ENCODE results near the gene GPA33. TPM values are rescaled to one million over a fixed set of nuclear protein-coding genes. Genes with fewer than 3 reads are reported as not detected.

Gene GPA33
- total RNA-seq, 3 donors from 2014 or later (not counting 1 experiment from before 2014, with no cell fraction given) = 2.9 to 4.6 (median 4.5) TPM

DNA sequence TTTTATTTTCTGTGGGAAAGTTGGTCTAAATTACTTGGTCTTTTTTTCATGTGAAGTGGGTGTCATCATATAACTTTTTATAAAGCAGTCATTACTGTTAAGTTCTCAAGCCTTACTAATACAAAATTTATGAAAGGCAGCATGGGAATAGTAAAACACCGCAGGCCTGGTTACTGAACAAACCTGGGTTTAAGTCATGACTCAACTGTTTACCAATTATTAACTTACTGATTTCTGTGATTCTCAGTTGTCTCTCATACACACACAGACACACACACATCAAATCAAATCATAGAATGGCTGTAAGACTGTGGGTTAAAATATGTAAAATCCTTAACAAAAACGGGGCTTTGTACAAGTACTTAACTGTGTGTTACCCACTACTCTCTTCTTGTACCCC is 86.5 kb downstream of the GPA33 start:
- TF ChIP-seq CTCF (IDR thresholded peaks at IDR 0.05) = no peak
- intact Hi-C loops (cut with micrococcal nuclease) = no loop called here
- H3K4me1 Mint-ChIP-seq = no peaks in the 10 kb centered on the region
- no peak overlapping the region for H3K4me3 Mint-ChIP-seq
- H3K36me3 ChIP-seq (ENCODE audit: control insufficient read depth, insufficient read depth, low read length) = no peaks in the 10 kb centered on the region
- H3K4me1 ChIP-seq (ENCODE audit: control insufficient read depth, insufficient read depth, low read length) = no peaks in the 10 kb centered on the region
- no peaks in the 10 kb centered on the region for H3K9me3 Mint-ChIP-seq
- no peaks in the 10 kb centered on the region for H3K9me3 ChIP-seq (ENCODE audit: control insufficient read depth, insufficient read depth, low read length)
- 88% methylated on average over 2 of the region's 2 CpGs for WGBS (ENCODE audit: insufficient coverage)
- ATAC-seq (no peak), DNase-seq (no peak)
- no peak overlapping the region for H3K4me3 ChIP-seq (ENCODE audit: low read length)
- H3K27me3 Mint-ChIP-seq (ENCODE audit: low read depth in 2 of 2) = peaks cover 8 to 17% of the 10 kb centered on the region in 2 donors
- no peak overlapping the region for H3K27ac Mint-ChIP-seq
- H3K27ac ChIP-seq (ENCODE audit: low read length) = no peak overlapping the region
- H3K27me3 ChIP-seq (ENCODE audit: control insufficient read depth, insufficient read depth, low read length) = no peaks in the 10 kb centered on the region
- H3K36me3 Mint-ChIP-seq = no peaks in the 10 kb centered on the region

Other genes starting within 250 kb of the GPA33 start
- gene TADA1, start 214.1 kb downstream of the GPA33 start, total RNA-seq = 10 to 100 TPM; 11.7 to 13.7 (median 12.5) TPM
- 1 to 10 TPM; 2.4 to 4.3 (median 2.8) TPM for gene ILDR2, start 114.8 kb downstream of the GPA33 start, total RNA-seq
- gene MAEL, start 101.1 kb downstream of the GPA33 start, total RNA-seq = under 1 TPM in 1 of 3 donors, not detected in 2; 0.19 TPM
- gene STYXL2, start 3.7 kb upstream of the GPA33 start, total RNA-seq = not detected
- gene POU2F1, start 130.5 kb upstream of the GPA33 start, total RNA-seq = 10 to 100 TPM; 39.8 to 44.6 (median 40.9) TPM